ENCODE measurements around the gene TMUB1.
A peak's percentile ranks its signal among the peaks of the same experiment; 100 is the strongest.
"Not testable (repeated sequence)": the region's sequence is repeated elsewhere in the genome, so short reads cannot be mapped to it uniquely, and the experiment has no call there.

TMUB1 gene

GRCh38 chr7:151056666-151057505, 26.4 kb downstream of the TMUB1 start:
- DNase-seq (ENCODE audit: low read depth, low spot score) = no peak

- no peak for DNase-seq (ENCODE audit: low read depth, low spot score)
These were observed 27.0 kb downstream of the TMUB1 start for GRCh38 chr7:151056283-151056665.

DNA sequence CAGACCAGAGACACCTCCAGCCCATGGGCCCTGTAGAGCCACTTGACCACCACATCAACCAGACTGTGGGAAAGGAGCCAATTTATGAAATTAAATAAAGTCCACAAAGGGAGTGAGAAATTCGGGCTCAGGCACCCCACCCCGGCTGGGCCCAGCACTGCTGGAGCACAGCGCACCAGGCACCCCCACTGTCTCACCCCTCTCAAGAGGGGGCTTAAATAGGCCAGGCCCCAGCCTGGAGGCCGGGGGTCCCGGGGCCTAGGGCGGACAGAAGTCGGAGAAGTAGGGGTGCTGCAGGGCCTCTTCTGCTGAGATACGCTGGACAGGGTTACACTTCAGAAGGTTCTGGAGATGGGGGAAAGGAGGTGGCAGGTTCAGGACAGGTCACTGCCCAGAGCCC, 29.5 kb downstream of the TMUB1 start:
- no peak for DNase-seq (ENCODE audit: low read depth, low spot score)

- DNase-seq (ENCODE audit: low read depth, low spot score) = no peak
These were observed 30.2 kb downstream of the TMUB1 start for GRCh38 chr7:151053096-151053495.

DNA sequence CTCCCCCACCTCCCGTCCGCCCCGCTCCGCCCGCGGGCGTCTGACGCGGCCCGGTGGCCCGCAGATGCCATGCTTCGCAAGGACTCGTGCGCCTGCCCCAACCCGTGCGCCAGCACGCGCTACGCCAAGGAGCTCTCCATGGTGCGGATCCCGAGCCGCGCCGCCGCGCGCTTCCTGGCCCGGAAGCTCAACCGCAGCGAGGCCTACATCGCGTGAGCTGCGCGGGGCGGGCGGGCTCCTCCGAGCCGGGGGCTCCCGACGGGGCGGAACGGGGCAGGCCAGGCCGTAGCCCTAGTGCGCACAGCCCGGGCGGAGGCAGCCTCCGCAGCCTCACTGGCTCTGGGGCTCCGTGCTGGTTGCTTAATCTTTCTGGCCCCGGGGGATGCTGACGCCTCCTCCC, 32.2 kb downstream of the TMUB1 start:
- peak; percentile 25 for DNase-seq (ENCODE audit: low read depth, low spot score)

- DNase-seq (ENCODE audit: low read depth, low spot score) = no peak
These were observed 34.3 kb downstream of the TMUB1 start for GRCh38 chr7:151048911-151049463.

DNA sequence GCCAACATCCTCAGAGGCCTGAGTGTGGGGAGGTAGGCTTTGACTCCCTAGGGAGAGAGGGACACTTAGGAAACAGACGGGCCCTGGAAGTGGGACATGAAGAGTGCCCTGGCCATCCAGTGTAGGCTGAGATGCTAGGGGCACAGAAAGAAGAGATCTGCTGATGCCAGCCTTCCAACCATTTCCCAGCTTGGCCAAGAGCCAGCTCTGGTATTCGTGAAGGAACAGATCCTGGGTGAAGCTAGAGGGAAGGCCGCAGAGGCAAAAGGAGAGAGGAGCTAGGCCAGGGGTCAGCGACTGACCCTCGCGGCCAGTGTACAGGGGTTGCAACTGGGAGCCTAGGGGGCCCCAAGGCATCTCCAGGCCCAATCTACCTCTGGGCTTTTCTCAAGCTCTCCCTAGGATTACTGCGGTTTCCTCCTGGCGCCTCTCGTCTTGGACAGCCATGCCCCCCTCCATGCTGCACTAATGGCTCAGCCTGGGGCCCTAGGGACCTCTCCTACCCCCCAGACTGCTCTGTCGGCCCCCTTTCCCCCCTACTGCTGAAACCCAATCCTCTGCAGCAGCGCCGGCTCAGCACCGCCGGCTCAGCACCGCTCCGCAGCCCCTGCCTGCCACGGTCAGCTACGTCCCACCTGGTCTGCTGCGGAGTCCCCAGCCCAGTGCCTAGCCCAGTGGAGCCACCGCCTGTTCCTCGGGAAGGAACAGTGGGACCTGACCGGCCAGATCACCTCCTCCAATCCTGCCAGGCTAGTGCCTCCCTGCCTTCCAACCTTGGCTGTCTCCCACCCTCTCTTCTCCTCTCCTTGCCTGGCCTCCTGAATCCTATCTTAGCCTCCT, 35.1 kb downstream of the TMUB1 start, which contains the start of gene ASIC3:
TSS of gene ASIC3 (plus strand) at position 556 of the 840 bp plus-strand sequence. CDS start 355 bp downstream, outside the sequence.
- DNase-seq (ENCODE audit: low read depth, low spot score) = no peak

DNA sequence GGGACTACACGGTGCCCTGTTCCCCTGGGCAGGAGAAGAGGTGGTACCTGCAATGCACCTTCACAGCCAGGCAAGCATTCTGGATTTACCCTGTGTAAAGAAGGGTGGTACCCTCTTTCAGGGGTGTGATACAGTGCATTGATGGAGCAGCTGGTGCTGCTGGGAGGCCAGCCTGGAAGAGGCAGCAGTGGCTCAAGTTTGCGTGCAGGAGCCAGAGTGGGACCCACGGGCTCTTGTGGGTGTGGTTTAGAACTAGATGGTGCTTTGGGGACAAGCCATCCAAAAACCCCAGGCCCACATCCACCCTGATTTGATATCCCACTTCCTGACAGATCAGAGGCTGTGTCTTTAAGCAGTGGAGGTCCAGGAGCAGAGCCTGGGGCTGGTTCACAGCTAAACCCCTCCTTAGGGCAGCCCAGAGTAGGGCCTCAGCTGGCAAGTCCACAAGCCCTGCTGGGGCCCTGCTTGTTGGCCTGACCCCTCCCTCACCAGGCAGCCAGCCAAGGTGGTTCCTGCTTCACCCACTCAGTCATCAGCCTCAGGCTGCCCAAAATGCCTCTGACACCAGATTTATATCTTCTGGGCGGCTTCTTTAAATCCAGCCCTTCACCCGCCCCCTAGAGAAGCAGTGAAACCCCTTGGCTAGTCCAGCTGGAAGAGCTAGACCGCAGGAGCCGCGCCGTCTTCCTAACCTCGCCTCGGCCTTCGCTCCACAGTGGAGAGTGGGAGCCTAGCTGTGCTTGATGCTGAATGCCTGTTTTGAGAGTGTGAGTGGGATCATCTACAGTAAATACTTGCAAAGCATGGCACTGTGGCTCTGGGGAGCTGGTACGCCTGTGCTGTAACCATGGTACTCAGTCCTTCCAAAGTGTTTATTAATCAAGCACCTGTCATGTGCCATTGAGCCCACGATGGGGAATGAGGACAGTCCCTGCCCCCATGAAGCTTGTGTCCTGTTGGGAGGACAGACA, 36.4 kb downstream of the TMUB1 start:
- DNase-seq (ENCODE audit: low read depth, low spot score) = no peak

GRCh38 chr7:151045967-151046366, 37.3 kb downstream of the TMUB1 start:
- no peak for DNase-seq (ENCODE audit: low read depth, low spot score)

- no peak for DNase-seq (ENCODE audit: low read depth, low spot score)
These were observed 38.0 kb downstream of the TMUB1 start for GRCh38 chr7:151045262-151045661.

DNA sequence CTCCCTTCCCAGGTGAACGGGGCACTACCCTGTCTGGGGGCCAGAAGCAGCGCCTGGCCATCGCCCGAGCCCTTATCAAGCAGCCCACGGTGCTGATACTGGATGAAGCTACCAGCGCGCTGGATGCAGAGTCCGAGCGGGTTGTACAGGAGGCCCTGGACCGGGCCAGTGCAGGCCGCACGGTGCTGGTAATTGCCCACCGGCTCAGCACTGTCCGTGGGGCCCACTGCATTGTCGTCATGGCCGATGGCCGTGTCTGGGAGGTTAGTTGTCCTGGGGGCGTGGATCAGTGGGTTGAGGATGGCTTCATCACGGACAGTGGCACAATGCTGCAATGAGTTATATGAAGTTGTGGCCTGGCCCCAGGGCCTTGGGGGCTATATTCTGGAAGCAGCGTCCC, 39.3 kb downstream of the TMUB1 start:
- no peak for DNase-seq (ENCODE audit: low read depth, low spot score)

DNA sequence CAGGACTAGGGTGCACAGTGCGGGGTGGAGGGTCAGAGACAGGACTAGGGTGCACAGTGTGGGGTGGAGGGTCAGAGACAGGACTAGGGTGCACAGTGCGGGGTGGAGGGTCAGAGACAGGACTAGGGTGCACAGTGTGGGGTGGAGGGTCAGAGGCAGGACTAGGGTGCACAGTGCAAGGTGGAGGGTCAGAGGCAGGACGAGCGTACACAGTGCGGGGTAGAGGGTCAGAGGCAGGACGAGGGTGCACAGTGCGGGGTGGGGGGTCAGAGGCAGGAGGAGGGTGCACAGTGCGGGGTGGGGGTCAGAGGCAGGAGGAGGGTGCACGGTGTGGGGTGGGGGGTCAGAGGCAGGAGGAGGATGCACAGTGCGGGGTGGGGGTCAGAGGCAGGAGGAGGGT, 39.8 kb downstream of the TMUB1 start:
- DNase-seq (ENCODE audit: low read depth, low spot score) = not testable (repeated sequence)

GRCh38 chr7:151040616-151041375, 42.5 kb downstream of the TMUB1 start:
- no peak for DNase-seq (ENCODE audit: low read depth, low spot score)

- no peak for DNase-seq (ENCODE audit: low read depth, low spot score)
These were observed 43.3 kb downstream of the TMUB1 start for GRCh38 chr7:151039850-151040548.

DNA sequence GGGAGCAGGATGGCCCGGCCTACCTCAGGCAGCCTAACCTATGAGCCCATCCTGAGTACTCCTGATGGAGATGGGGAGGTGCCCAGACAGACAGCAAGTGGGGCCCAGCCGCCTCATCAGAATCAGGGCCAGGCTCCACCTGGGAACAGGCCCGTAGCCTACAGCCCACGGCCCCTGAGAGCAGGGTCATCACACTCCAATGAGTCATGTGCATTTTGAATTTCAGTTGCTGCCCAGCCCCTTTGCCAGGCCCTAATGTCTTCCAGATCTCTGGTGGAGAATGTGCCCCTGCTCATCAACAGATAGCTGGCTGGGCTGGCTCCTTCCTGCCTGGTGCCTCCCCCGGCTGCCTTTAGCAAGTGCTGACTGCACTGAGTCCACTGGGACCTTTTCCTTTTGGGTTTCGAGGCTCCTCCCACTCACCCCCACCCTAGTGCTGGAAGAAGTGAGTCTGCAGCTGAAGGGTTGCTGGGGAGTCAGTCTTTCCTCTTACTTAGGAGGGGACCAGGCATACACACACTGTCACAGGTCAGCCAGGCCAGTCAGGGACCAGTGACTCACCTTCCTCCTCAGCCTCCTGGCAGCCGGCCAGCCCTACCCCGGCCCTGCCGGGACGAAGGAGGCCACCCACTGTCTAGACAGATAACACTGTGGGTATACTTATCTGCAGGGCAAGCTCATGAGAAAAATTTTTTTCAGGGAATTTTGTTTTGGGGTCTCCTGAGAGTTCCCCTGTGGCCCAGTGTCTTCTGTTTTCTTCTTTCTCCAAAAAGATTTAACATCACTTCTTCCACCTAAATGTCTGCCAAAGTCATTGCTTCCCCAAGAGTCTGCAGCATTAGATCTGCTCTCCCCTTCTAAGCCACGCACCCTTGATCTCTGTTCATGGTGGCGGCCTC, 44.1 kb downstream of the TMUB1 start:
- DNase-seq (ENCODE audit: low read depth, low spot score) = peak; percentile 68

DNA sequence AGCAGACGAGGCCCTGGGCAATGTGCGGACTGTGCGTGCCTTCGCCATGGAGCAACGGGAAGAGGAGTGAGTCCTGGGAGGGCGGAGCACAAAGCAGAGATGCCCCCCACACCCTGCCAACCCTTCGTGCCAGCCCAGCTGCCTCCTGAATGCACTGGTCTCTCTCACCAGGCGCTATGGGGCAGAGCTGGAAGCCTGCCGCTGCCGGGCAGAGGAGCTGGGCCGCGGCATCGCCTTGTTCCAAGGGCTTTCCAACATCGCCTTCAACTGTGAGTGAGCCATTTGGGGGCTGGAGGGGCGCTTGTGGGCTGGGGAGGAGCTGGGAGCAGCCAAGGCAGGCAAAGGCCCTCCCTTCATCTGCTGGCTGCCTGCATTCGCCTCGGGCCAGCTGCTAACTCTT, 47.4 kb downstream of the TMUB1 start:
- no peak for DNase-seq (ENCODE audit: low read depth, low spot score)

DNA sequence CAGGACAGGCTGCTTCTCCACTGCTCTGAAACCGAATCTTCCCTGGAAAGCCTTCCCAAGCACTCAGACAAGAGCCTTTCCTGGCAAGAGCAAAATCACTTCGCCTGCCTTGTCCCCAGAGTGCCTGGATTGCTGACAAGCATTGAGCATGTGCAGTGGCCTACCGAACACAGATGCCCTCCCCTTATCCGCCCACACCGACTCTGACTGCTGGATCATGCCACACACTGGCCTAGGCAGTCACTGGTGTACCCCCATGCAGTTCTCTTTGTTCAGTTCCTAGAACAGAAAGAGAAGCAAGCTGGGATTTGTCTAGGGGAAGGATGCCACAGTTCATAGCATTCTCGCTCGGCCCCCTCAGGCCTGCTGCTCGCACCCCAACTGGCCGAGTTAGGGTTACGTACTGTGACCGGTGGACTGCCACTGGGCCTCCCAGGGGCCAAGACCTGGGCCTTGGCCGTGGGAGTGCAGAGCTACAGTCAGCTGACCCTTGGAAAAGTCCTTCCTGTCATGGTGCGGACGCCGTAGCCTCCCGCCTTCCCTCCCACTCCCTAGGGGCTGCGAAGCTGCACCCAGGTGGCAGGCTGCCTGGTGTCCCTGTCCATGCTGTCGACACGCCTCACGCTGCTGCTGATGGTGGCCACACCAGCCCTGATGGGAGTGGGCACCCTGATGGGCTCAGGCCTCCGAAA, 48.1 kb downstream of the TMUB1 start:
- DNase-seq (ENCODE audit: low read depth, low spot score) = no peak
